PC-9 (cell line): ENCODE data around the gene RAB31.

Experiments used
- EZH2 ChIP-seq: fragments of 200-600 bp; sonication (generic); IDR thresholded peaks from 2 replicates; pipeline ENCODE4 v1.8.0; 2017; ENCODE audit warnings: antibody characterized with exemption, low read depth
- TF ChIP-seq, protein P1 (sequence below): fragments of 200-600 bp; sonication (generic); conservative IDR thresholded peaks from 2 replicates; pipeline ENCODE4 v1.6.1; 2017; ENCODE audit warnings: mixed run types, antibody characterized with exemption, mild to moderate bottlenecking, moderate library complexity

DNA sequence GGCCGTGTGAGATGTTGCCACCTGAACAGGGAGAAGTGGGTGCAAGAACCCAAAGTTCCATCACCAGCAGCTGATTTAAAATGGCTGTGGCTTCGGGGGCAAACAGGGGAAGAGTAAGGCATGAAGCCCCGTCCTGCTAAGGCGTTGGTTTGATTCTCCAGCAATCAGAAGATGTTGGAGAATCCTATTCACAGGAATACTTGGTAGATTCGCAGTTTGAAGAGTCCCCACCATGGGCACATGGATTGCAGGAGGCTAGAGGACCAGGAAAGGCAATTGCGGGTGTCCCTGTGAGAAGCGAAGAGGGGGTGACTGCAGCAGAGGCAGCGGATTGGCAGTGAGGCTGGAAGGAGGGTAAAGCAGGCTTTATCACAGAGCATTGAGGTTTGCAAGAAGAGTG, 131.1 kb downstream of the RAB31 start:
- TF ChIP-seq, protein P1, sequence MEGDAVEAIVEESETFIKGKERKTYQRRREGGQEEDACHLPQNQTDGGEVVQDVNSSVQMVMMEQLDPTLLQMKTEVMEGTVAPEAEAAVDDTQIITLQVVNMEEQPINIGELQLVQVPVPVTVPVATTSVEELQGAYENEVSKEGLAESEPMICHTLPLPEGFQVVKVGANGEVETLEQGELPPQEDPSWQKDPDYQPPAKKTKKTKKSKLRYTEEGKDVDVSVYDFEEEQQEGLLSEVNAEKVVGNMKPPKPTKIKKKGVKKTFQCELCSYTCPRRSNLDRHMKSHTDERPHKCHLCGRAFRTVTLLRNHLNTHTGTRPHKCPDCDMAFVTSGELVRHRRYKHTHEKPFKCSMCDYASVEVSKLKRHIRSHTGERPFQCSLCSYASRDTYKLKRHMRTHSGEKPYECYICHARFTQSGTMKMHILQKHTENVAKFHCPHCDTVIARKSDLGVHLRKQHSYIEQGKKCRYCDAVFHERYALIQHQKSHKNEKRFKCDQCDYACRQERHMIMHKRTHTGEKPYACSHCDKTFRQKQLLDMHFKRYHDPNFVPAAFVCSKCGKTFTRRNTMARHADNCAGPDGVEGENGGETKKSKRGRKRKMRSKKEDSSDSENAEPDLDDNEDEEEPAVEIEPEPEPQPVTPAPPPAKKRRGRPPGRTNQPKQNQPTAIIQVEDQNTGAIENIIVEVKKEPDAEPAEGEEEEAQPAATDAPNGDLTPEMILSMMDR = no peak
- no peak for TF ChIP-seq EZH2
